C4-2B (cell line): ENCODE data around the gene C8G.

Experiments used
- CTCF ChIP-seq: fragments of 450-650 bp; conservative IDR thresholded peaks from 2 replicates; pipeline ENCODE4 v1.5.1; 2017; ENCODE audit warnings: mild to moderate bottlenecking
- ZFX ChIP-seq: fragments of 450-650 bp; IDR thresholded peaks from 2 replicates; pipeline ENCODE4 v1.6.1; 2017

- TF ChIP-seq CTCF (peak; percentile 100), ZFX (peak; percentile 63; the same call in 1 of the 2 replicates)
Measured at GRCh38 chr9:136944519-136945332, at the start of gene C8G, which contains the start of gene FBXW5.
